ENCODE measurements around the gene IGF2BP3. TPM values are rescaled to one million over a fixed set of nuclear protein-coding genes. Genes with fewer than 3 reads are reported as not detected.

The IGF2BP3 gene
- total and polyA plus RNA-seq, 7 experiments from 2014 or later, result 0.13 to 1.8 (median 0.80) TPM; not detected in 1

DNA sequence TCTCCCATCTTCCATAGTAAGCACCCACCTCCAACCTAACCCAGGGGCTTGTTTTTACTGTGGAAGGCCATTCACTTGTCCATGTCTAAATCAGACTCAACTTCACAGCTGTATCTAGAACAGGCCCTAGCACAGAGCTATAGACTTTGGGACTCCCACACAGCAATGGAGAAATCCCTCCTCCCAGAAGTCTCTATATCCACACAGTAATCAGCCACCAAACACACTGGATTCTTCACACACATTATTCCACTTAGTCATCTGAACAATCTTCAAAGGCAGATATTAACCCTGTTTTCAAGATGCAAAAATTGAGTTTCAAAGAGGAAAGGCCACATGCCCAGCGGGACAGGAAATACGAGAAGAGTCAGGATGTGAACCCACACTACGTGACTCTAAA, 89.3 kb downstream of the IGF2BP3 start:
- ChIA-PET POLR2A (no interaction called here), CTCF (interaction anchor here (0.7 kb wide), 1 partner anchor 28 kb away, joined by 3 read pairs; no protein-coding TSS in a partner anchor)
- Mint-ChIP-seq H3K27me3 (peaks cover 0 to 11% (median 4%) of the 10 kb centered on the region in 5 donors), H3K9me3 (no peaks in the 10 kb centered on the region), H3K36me3 (peaks cover 0 to 3% (median 0%) of the 10 kb centered on the region in 5 donors), H3K4me1 (peaks cover 0 to 27% (median 0%) of the 10 kb centered on the region in 7 donors), H3K27ac (no peak overlapping the region), H3K4me3 (no peak overlapping the region)
- Histone ChIP-seq H3K4me3 (ENCODE audit: low read length) (no peak overlapping the region), H3K9me3 (ENCODE audit: control insufficient read depth in 2 of 3, low read length in 3 of 3) (no peaks in the 10 kb centered on the region), H3K27me3 (ENCODE audit: control insufficient read depth in 2 of 2, insufficient read depth in 2 of 2, low read length in 2 of 2) (no peaks in the 10 kb centered on the region), H3K4me1 (ENCODE audit: control insufficient read depth in 2 of 2, insufficient read depth in 2 of 2, low read length in 2 of 2) (no peaks in the 10 kb centered on the region), H3K36me3 (ENCODE audit: control insufficient read depth in 2 of 3, insufficient read depth in 3 of 3, low read length in 3 of 3) (no peaks in the 10 kb centered on the region), H3K27ac (ENCODE audit: low read depth, low read length) (no peak overlapping the region)
- DNase-seq (no peak), ATAC-seq (no peak)
- intact Hi-C loops (cut with micrococcal nuclease), result no loop called here

DNA sequence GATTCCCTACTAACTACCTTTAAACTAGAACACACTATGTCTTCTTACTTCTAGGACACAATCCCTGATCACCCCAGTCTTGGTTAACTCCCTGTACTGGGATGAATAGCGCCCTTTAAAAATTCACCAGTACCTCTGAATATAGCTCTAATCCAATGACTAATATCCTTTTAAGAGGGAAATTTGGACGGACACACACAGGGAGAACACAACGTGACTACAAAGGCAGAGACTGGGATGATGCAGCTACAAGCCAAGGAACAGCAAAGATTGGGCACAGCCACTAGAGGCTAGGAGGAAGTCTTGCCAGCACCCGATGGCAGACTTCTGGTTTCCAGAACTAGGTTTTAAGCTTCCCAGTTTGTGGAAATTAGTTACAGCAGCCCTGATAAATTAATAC, 89.7 kb downstream of the IGF2BP3 start:
- POLR2A ChIA-PET, result no interaction called here
- H3K4me3 Mint-ChIP-seq, result no peak overlapping the region
- peaks cover 0 to 11% (median 4%) of the 10 kb centered on the region in 5 donors for H3K27me3 Mint-ChIP-seq

DNA sequence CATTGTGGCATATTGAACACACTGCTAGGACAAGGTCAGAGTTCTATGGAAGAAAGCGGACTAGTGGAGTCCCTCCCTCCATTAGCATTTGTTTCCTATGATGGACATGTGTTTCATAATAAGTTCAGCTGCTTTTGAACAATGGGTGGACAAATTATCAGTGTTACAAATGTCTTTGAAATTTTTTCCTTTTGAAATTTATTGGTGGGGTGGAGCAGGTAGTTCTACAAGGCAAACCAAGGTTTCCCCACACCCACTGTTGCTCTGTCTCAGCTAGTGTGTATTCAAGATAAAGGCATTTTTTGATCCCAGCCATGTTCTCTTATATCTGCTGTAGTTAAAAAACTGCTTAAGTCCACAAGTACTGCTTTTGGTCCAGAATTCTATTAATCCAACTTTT, 91.3 kb downstream of the IGF2BP3 start:
- H3K27ac Mint-ChIP-seq, result no peak overlapping the region
- DNase-seq, result no peak
- H3K27me3 ChIP-seq (ENCODE audit: control insufficient read depth in 2 of 2, insufficient read depth in 2 of 2, low read length in 2 of 2), result no peaks in the 10 kb centered on the region
- H3K9me3 ChIP-seq (ENCODE audit: control insufficient read depth in 2 of 3, low read length in 3 of 3), result no peaks in the 10 kb centered on the region
- ChIA-PET POLR2A (no interaction called here), CTCF (no interaction called here)
- no peak for ATAC-seq
- H3K4me1 ChIP-seq (ENCODE audit: control insufficient read depth in 2 of 2, insufficient read depth in 2 of 2, low read length in 2 of 2), result no peaks in the 10 kb centered on the region
- intact Hi-C loops (cut with micrococcal nuclease), result no loop called here
- no peak overlapping the region for H3K4me3 Mint-ChIP-seq
- peaks cover 0 to 10% (median 4%) of the 10 kb centered on the region in 5 donors for H3K27me3 Mint-ChIP-seq
- H3K9me3 Mint-ChIP-seq, result no peaks in the 10 kb centered on the region
- no peak overlapping the region for H3K4me3 ChIP-seq (ENCODE audit: low read length)
- no peak overlapping the region for H3K27ac ChIP-seq (ENCODE audit: low read depth, low read length)
- H3K4me1 Mint-ChIP-seq, result peaks cover 0 to 23% (median 0%) of the 10 kb centered on the region in 7 donors
- H3K36me3 Mint-ChIP-seq, result peaks cover 0 to 3% (median 0%) of the 10 kb centered on the region in 5 donors
- H3K36me3 ChIP-seq (ENCODE audit: control insufficient read depth in 2 of 3, insufficient read depth in 3 of 3, low read length in 3 of 3), result no peaks in the 10 kb centered on the region

More for the DNA sequence above, 89.7 kb downstream of the IGF2BP3 start:
- DNase-seq (no peak), ATAC-seq (no peak)
- CTCF ChIA-PET, result no interaction called here
- Histone ChIP-seq H3K27ac (ENCODE audit: low read depth, low read length) (no peak overlapping the region), H3K9me3 (ENCODE audit: control insufficient read depth in 2 of 3, low read length in 3 of 3) (no peaks in the 10 kb centered on the region), H3K36me3 (ENCODE audit: control insufficient read depth in 2 of 3, insufficient read depth in 3 of 3, low read length in 3 of 3) (no peaks in the 10 kb centered on the region), H3K4me3 (ENCODE audit: low read length) (no peak overlapping the region), H3K4me1 (ENCODE audit: control insufficient read depth in 2 of 2, insufficient read depth in 2 of 2, low read length in 2 of 2) (no peaks in the 10 kb centered on the region), H3K27me3 (ENCODE audit: control insufficient read depth in 2 of 2, insufficient read depth in 2 of 2, low read length in 2 of 2) (no peaks in the 10 kb centered on the region)
- peaks cover 0 to 27% (median 0%) of the 10 kb centered on the region in 7 donors for H3K4me1 Mint-ChIP-seq
- H3K9me3 Mint-ChIP-seq, result no peaks in the 10 kb centered on the region
- no peak overlapping the region for H3K27ac Mint-ChIP-seq
- peaks cover 0 to 3% (median 0%) of the 10 kb centered on the region in 5 donors for H3K36me3 Mint-ChIP-seq
- intact Hi-C loops (cut with micrococcal nuclease), result no loop called here

- Mint-ChIP-seq H3K4me1 (peaks cover 3 to 33% (median 16%) of the 10 kb centered on the region in 7 donors), H3K27me3 (peaks cover 0 to 16% (median 0%) of the 10 kb centered on the region in 5 donors), H3K36me3 (peaks cover 0 to 3% (median 0%) of the 10 kb centered on the region in 5 donors), H3K27ac (no peak overlapping the region), H3K9me3 (no peaks in the 10 kb centered on the region), H3K4me3 (no peak overlapping the region)
- no peak overlapping the region for H3K27ac ChIP-seq (ENCODE audit: low read depth, low read length)
- ATAC-seq (no peak), DNase-seq (no peak)
- ChIA-PET POLR2A (no interaction called here), CTCF (no interaction called here)
- H3K9me3 ChIP-seq (ENCODE audit: control insufficient read depth in 2 of 3, low read length in 3 of 3), result no peaks in the 10 kb centered on the region
- no peaks in the 10 kb centered on the region for H3K36me3 ChIP-seq (ENCODE audit: control insufficient read depth in 2 of 3, insufficient read depth in 3 of 3, low read length in 3 of 3)
- peaks cover 0 to 8% of the 10 kb centered on the region in 2 donors for H3K4me1 ChIP-seq (ENCODE audit: control insufficient read depth in 2 of 2, insufficient read depth in 2 of 2, low read length in 2 of 2)
- H3K4me3 ChIP-seq (ENCODE audit: low read length), result no peak overlapping the region
- no peaks in the 10 kb centered on the region for H3K27me3 ChIP-seq (ENCODE audit: control insufficient read depth in 2 of 2, insufficient read depth in 2 of 2, low read length in 2 of 2)
- intact Hi-C loops (cut with micrococcal nuclease), result no loop called here
Observed at GRCh38 chr7:23377134-23377533, 93.2 kb downstream of the IGF2BP3 start.

DNA sequence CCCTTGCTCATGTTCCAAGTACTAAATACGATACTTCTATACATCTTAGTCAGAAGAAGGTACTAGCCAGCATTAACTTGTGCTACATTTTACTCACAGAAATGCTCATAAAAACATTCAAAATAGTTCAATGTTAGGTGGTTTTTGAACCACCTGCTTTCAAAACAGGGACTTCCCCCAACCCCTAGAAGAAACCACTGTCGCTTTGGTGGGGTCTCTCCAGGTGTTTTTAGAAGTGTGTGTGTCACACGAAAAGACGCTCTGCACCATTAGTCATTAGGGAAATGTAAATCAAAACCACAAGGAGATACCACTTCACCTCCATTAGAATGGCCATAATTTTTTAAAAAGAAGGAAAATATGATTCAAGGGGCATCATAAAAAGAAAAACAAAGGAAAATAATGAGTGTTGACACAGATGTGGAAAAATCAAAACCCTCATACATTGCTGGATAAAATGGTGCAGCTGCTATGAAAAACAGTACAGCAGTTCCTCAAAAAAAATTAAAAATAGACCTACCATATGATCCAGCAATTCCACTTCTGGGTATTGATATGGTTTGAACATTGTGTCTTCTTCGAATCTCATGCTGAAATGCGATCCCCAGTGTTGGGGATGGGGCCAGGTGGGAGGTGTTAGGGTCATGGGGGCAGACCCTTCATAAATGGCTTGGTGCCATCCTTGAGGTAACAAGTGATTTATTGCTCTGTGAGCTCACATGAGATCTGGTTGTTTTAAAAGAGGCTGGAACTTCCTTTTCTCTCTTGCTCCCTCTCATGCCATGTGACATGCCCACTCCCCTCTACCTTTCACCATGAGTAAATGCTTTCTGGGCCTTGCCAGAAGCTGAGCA, 96.9 kb downstream of the IGF2BP3 start:
- peaks cover 0 to 21% (median 0%) of the 10 kb centered on the region in 5 donors for H3K27me3 Mint-ChIP-seq
- peak in 3 of 9 donors; percentile 32 to 63 (median 34) for DNase-seq
- peak; percentile 76 for ATAC-seq
- Histone ChIP-seq H3K4me1 (ENCODE audit: control insufficient read depth in 2 of 2, insufficient read depth in 2 of 2, low read length in 2 of 2) (peaks cover 0 to 8% of the 10 kb centered on the region in 2 donors), H3K9me3 (ENCODE audit: control insufficient read depth in 2 of 3, low read length in 3 of 3) (no peaks in the 10 kb centered on the region), H3K27me3 (ENCODE audit: control insufficient read depth in 2 of 2, insufficient read depth in 2 of 2, low read length in 2 of 2) (no peaks in the 10 kb centered on the region), H3K36me3 (ENCODE audit: control insufficient read depth in 2 of 3, insufficient read depth in 3 of 3, low read length in 3 of 3) (no peaks in the 10 kb centered on the region), H3K4me3 (ENCODE audit: low read length) (no peak overlapping the region), H3K27ac (ENCODE audit: low read depth, low read length) (no peak overlapping the region)
- no peaks in the 10 kb centered on the region for H3K36me3 Mint-ChIP-seq
- intact Hi-C loops (cut with micrococcal nuclease), result loop anchor here in 1 of 2 donors (1.0 kb wide), 1 partner anchor 16 kb away; no protein-coding TSS in a partner anchor
- ChIA-PET POLR2A (no interaction called here), CTCF (no interaction called here)
- no peaks in the 10 kb centered on the region for H3K9me3 Mint-ChIP-seq
- H3K27ac Mint-ChIP-seq, result peak overlapping the region in 3 of 9 donors; percentile 7 to 39 (median 36)
- peak overlapping the region in 4 of 10 donors; percentile 3 to 53 (median 30) for H3K4me3 Mint-ChIP-seq
- peaks cover 3 to 41% (median 16%) of the 10 kb centered on the region in 7 donors for H3K4me1 Mint-ChIP-seq

GRCh38 chr7:23372611-23373010, 97.7 kb downstream of the IGF2BP3 start:
- Histone ChIP-seq H3K4me1 (ENCODE audit: control insufficient read depth in 2 of 2, insufficient read depth in 2 of 2, low read length in 2 of 2) (peaks cover 0 to 8% of the 10 kb centered on the region in 2 donors), H3K9me3 (ENCODE audit: control insufficient read depth in 2 of 3, low read length in 3 of 3) (no peaks in the 10 kb centered on the region), H3K4me3 (ENCODE audit: low read length) (no peak overlapping the region), H3K27ac (ENCODE audit: low read depth, low read length) (no peak overlapping the region), H3K27me3 (ENCODE audit: control insufficient read depth in 2 of 2, insufficient read depth in 2 of 2, low read length in 2 of 2) (no peaks in the 10 kb centered on the region), H3K36me3 (ENCODE audit: control insufficient read depth in 2 of 3, insufficient read depth in 3 of 3, low read length in 3 of 3) (no peaks in the 10 kb centered on the region)
- H3K27ac Mint-ChIP-seq, result no peak overlapping the region
- H3K4me1 Mint-ChIP-seq, result peaks cover 3 to 46% (median 16%) of the 10 kb centered on the region in 7 donors
- ATAC-seq (no peak), DNase-seq (no peak)
- H3K4me3 Mint-ChIP-seq, result no peak overlapping the region
- ChIA-PET POLR2A (no interaction called here), CTCF (no interaction called here)
- H3K36me3 Mint-ChIP-seq, result peaks cover 0 to 1% (median 0%) of the 10 kb centered on the region in 5 donors
- intact Hi-C loops (cut with micrococcal nuclease), result loop anchor here in 1 of 2 donors (1.0 kb wide), 1 partner anchor 15 kb away; no protein-coding TSS in a partner anchor
- H3K9me3 Mint-ChIP-seq, result no peaks in the 10 kb centered on the region
- H3K27me3 Mint-ChIP-seq, result peaks cover 0 to 21% (median 0%) of the 10 kb centered on the region in 5 donors
